K562 (cell line): Measurements from ENCODE around the gene ADPRHL1. TPM values are rescaled to one million over a fixed set of nuclear protein-coding genes. Genes with fewer than 3 reads are reported as not detected.
A peak's percentile ranks its signal among the peaks of the same experiment; 100 is the strongest.

ENCODE experiments used
- ATAC-seq: fragments of 200-7000 bp; cut with Tn5 transposase; 3 replicates; pipeline ENCODE4 v1.9.1; 2020; ENCODE audit warnings: moderate library complexity
- BruUV-seq: library from RNA; stranded (reverse); fragments of 400-500 nt; replicated peaks from 2 replicates; lab custom pipeline; 2021; lab: Mats Ljungman, UMichigan
- CTCF ChIA-PET: fragments of 300-600 bp; formaldehyde crosslinking; extraction: SDS; loops from one replicate; lab custom pipeline; 2021; ENCODE audit warnings: low intra/inter-chr PET ratio; lab: Yijun Ruan, JAX
- POLR2A ChIA-PET: fragments of 300-600, 350-650 bp; sonication (Branson Sonifier 250); formaldehyde crosslinking; extraction: SDS; loops from one replicate; lab custom pipeline; 2021; ENCODE audit warnings: antibody characterized with exemption, inconsistent platforms; lab: Yijun Ruan, JAX
- DNase-seq, 4 experiments: peaks; one replicate each; pipeline versions ENCODE4 v3.0.0 to v3.0.0-alpha.2; 2011 to 2018; ENCODE audit warnings: low spot score in 3 of 4, mixed read lengths in 3 of 4; ENCODE audit errors: extremely low read depth in 1 of 4
- FAIRE-seq: peaks from 2 replicates; lab custom pipeline; 2011; peaks lifted over from hg19 to GRCh38; lab: Jason Lieb, UNC
- H2AFZ ChIP-seq: 2 replicates; pipeline ENCODE4 v1.6.0; 2011; ENCODE audit warnings: low read depth, low read length, control low read depth, inconsistent platforms
- H3K27ac ChIP-seq: fragments of 200-600 bp; 3 replicates; pipeline ENCODE4 v1.8.0; 2011; ENCODE audit warnings: low read depth, mild to moderate bottlenecking, control low read depth, inconsistent platforms, low read length, moderate library complexity, mixed read lengths; ENCODE audit errors: extremely low read depth
- H3K27me3 ChIP-seq, 2 experiments: fragments of 300-600 bp in 1 of 2; 2 replicates in 1 of 2; 3 replicates in 1 of 2; pipeline versions ENCODE4 v1.6.0 to v1.8.0; 2011; ENCODE audit warnings: inconsistent platforms in 2 of 2, low read length in 2 of 2, mild to moderate bottlenecking in 1 of 2, mixed read lengths in 1 of 2, moderate library complexity in 1 of 2; ENCODE audit not compliant: control insufficient read depth in 2 of 2, insufficient read depth in 2 of 2
- H3K36me3 ChIP-seq: fragments of 300-600 bp; 3 replicates; pipeline ENCODE4 v1.8.0; 2011; ENCODE audit warnings: mild to moderate bottlenecking, low read length, inconsistent platforms; ENCODE audit not compliant: control insufficient read depth, insufficient read depth
- H3K4me1 ChIP-seq, 2 experiments: fragments of 200-600 bp in 1 of 2; replicated peaks in 1 of 2; 2 replicates in 1 of 2; 3 replicates in 1 of 2; pipeline versions ENCODE4 v1.5.1 to v1.8.0; 2011; ENCODE audit warnings: inconsistent platforms in 2 of 2, low read length in 2 of 2, mild to moderate bottlenecking in 1 of 2, mixed read lengths in 1 of 2, moderate library complexity in 1 of 2; ENCODE audit not compliant: control insufficient read depth in 2 of 2, insufficient read depth in 2 of 2
- H3K4me2 ChIP-seq: 2 replicates; pipeline ENCODE4 v1.6.1; 2011; ENCODE audit warnings: low read length, control low read depth, inconsistent platforms, mixed read lengths; ENCODE audit not compliant: insufficient read depth
- H3K4me3 ChIP-seq: fragments of 200-600 bp; sonication (generic), shearing (Covaris generic); 2 replicates; pipeline ENCODE4 v1.5.1; 2016; ENCODE audit warnings: control low read depth, inconsistent platforms
- H3K79me2 ChIP-seq: fragments of 200-600 bp; 3 replicates; pipeline ENCODE4 v1.8.0; 2011; ENCODE audit warnings: low read length, inconsistent platforms; ENCODE audit not compliant: control insufficient read depth, insufficient read depth
- H3K9ac ChIP-seq, 2 experiments: 2 replicates each; pipeline versions ENCODE4 v1.6.0 to v1.6.1; 2011; ENCODE audit warnings: low read depth in 2 of 2, low read length in 2 of 2, control low read depth in 1 of 2, inconsistent platforms in 1 of 2, mild to moderate bottlenecking in 1 of 2, mixed read lengths in 1 of 2; ENCODE audit not compliant: insufficient read depth in 1 of 2
- H3K9me1 ChIP-seq: one replicate; pipeline ENCODE4 v1.6.0; 2011; ENCODE audit warnings: inconsistent platforms, mild to moderate bottlenecking, low read length, moderate library complexity; ENCODE audit not compliant: control insufficient read depth, insufficient read depth
- H3K9me3 ChIP-seq: replicated peaks from 2 replicates; pipeline ENCODE4 v1.5.1; 2011; ENCODE audit warnings: low read depth, low read length, inconsistent platforms; ENCODE audit not compliant: control insufficient read depth, insufficient read depth
- H4K20me1 ChIP-seq: replicated peaks from 2 replicates; pipeline ENCODE4 v1.6.1; 2011; ENCODE audit warnings: low read length, inconsistent platforms, mixed read lengths; ENCODE audit not compliant: control insufficient read depth, insufficient read depth
- ETV6 ChIP-seq, 3 experiments: fragments of 150-350 bp in 1 of 3; sonication (generic) in 1 of 3; formaldehyde crosslinking in 1 of 3; IDR thresholded peaks; 2 replicates each; pipeline versions ENCODE4 v1.6.1 to v1.8.0; 2014 to 2022; ENCODE audit warnings: borderline replicate concordance in 2 of 3, low read depth in 2 of 3, antibody characterized with exemption in 1 of 3, low read length in 1 of 3, mild to moderate bottlenecking in 1 of 3, missing genetic modification reagents in 1 of 3
- MYC ChIP-seq, 2 experiments: fragments of 250-450 bp in 1 of 2; sonication (Bioruptor Pico) in 1 of 2; IDR thresholded peaks; 2 replicates each; pipeline versions ENCODE4 v1.5.1 to v1.6.1; 2012 to 2021; ENCODE audit warnings: low read depth in 2 of 2, borderline replicate concordance in 1 of 2, improper control_type of control experiment in 1 of 2, low read length in 1 of 2, mild to moderate bottlenecking in 1 of 2, moderate library complexity in 1 of 2
- NFIC ChIP-seq: fragments of 450-650 bp; IDR thresholded peaks from 2 replicates; pipeline ENCODE4 v1.6.1; 2017; ENCODE audit warnings: mild to moderate bottlenecking, inconsistent platforms
- NUFIP1 ChIP-seq: fragments of 450-650 bp; IDR thresholded peaks from 2 replicates; pipeline ENCODE4 v1.6.1; 2018; ENCODE audit not compliant: partially characterized antibody
- POLR2AphosphoS5 ChIP-seq: IDR thresholded peaks from 2 replicates; pipeline ENCODE4 v1.6.1; 2011; ENCODE audit warnings: mild to moderate bottlenecking, low read depth, low read length, moderate library complexity; ENCODE audit not compliant: control insufficient read depth, insufficient read depth
- RBM39 ChIP-seq: fragments of 200-400 bp; formaldehyde crosslinking; optimal IDR thresholded peaks from 2 replicates; pipeline ENCODE3; 2018; ENCODE audit warnings: low read depth, low read length
- RCOR1 ChIP-seq, 2 experiments: IDR thresholded peaks; 2 replicates each; pipeline ENCODE4 v1.6.1; 2012; ENCODE audit warnings: low read depth in 2 of 2, low read length in 2 of 2, borderline replicate concordance in 1 of 2, improper control_type of control experiment in 1 of 2
- XRCC4 ChIP-seq: IDR thresholded peaks from one replicate; pipeline ENCODE4 v1.6.1; 2011; ENCODE audit not compliant: insufficient read depth, insufficient read length; ENCODE audit errors: extremely low read depth
- ZNF282 ChIP-seq: sonication (generic); formaldehyde crosslinking; IDR thresholded peaks from 2 replicates; pipeline ENCODE4 v1.8.1; 2023; ENCODE audit warnings: missing genetic modification reagents
- WGBS: fragments of 100-300 bp; shearing (Covaris generic); methylation state at CpG from one replicate; pipeline ENCODE4 v1.1.6; 2016; ENCODE audit warnings: low coverage, mixed read lengths; ENCODE audit not compliant: insufficient coverage; ENCODE audit errors: missing lambda C conversion rate; 5-methylcytosine and 5-hydroxymethylcytosine counted together
- in situ Hi-C: fragments of 300-500 bp; cut with MboI; formaldehyde crosslinking; loops from 4 replicates; pipeline ENCODE4 v1.15.0; 2018; ENCODE audit warnings: inconsistent platforms, mixed read lengths
- intact Hi-C: fragments of 100-400 bp; cut with micrococcal nuclease; formaldehyde crosslinking; loops from 2 replicates; pipeline ENCODE4 v1.14.2; 2022
- polyA plus RNA-seq, 8 experiments: library from polyadenylated mRNA; depleted of rRNA in 4 of 8; stranded (reverse) in 5 of 8; unstranded in 3 of 8; fragments of >200 nt; fragmentation: Nextera tagmentation in 2 of 8; fragmentation: Illumina TruSeq in 1 of 8; extraction: Ambion mirVana in 2 of 8; extraction: Trizol in 1 of 8; gene quantifications; 2 replicates each; pipeline versions ENCODE4 v1.2.1 to v1.2.3, GENCODE V29; 2011 to 2014; ENCODE audit warnings: inconsistent platforms in 1 of 8, missing spikeins in 1 of 8
- total RNA-seq, 7 experiments: library from RNA; depleted of rRNA in 6 of 7; stranded (reverse); fragments of >200 nt in 6 of 7; fragmentation: Illumina TruSeq in 2 of 7; extraction: Trizol in 2 of 7; gene quantifications; 2 replicates each; pipeline versions ENCODE4 v1.2.1 to v1.2.3, GENCODE V29; 2011 to 2021; ENCODE audit warnings: low replicate concordance in 1 of 7
- TF ChIP-seq, protein P1 (sequence below), 3 experiments: fragments of 200-800 bp in 1 of 3; fragments of 250-450 bp in 1 of 3; fragments of 450-650 bp in 1 of 3; sonication (Bioruptor Pico) in 1 of 3; sonication (Bioruptor generic) in 1 of 3; formaldehyde crosslinking in 1 of 3; IDR thresholded peaks; 2 replicates each; pipeline versions ENCODE4 v1.6.1 to v1.8.0; 2016 to 2022; ENCODE audit warnings: mild to moderate bottlenecking in 2 of 3, missing genetic modification characterization in 2 of 3, missing compliant biosample characterization in 1 of 3, moderate library complexity in 1 of 3

Gene ADPRHL1
- total and polyA plus RNA-seq, 9 of the 15 experiments (the other 6 are each of a cell fraction or from before 2014, with no cell fraction given): 0.06 to 0.76 (median 0.37) TPM; not detected in 1

- CTCF ChIA-PET: no interaction called here
- POLR2A ChIA-PET: no interaction called here
- intact Hi-C loops: no loop called here
- no peak overlapping the region for H3K27ac ChIP-seq
- H4K20me1 ChIP-seq: no peaks in the 10 kb centered on the region
- no peaks in the 10 kb centered on the region for H3K9me1 ChIP-seq
- ATAC-seq (no peak), FAIRE-seq (no peak), DNase-seq (no peak)
- no peaks in the 10 kb centered on the region; the same call in 1 of the 2 replicates for H3K9me3 ChIP-seq
- H3K27me3 ChIP-seq: no peaks in the 10 kb centered on the region
- H3K36me3 ChIP-seq: peaks cover 16% of the 10 kb centered on the region; the same call in 2 of the 3 replicates
- peaks cover 0 to 6% of the 10 kb centered on the region in 2 experiments; a peak in 3 of 5 replicates for H3K4me1 ChIP-seq
- in situ Hi-C loops: no loop called here
- H3K4me3 ChIP-seq: no peak overlapping the region
- no peak overlapping the region for H3K4me2 ChIP-seq
- no TSS peak for BruUV-seq
- 81% methylated on average over 6 of the region's 12 CpGs for WGBS
- no peak overlapping the region for H3K9ac ChIP-seq
- no peak for TF ChIP-seq ETV6 (IDR thresholded peaks at IDR 0.05; ENCODE audit: borderline replicate concordance in 1 of 2, low read depth in 2 of 2, low read length in 1 of 2)
- no peak for TF ChIP-seq ETV6 (CRISPR knock-in tag; IDR thresholded peaks at IDR 0.05; ENCODE audit: borderline replicate concordance)
- H3K79me2 ChIP-seq: no peaks in the 10 kb centered on the region; the same call in 2 of the 3 replicates
- no peak overlapping the region for H2AFZ ChIP-seq
Observed at GRCh38 chr13:113353254-113353653, 100.0 kb downstream of the ADPRHL1 start.

DNA sequence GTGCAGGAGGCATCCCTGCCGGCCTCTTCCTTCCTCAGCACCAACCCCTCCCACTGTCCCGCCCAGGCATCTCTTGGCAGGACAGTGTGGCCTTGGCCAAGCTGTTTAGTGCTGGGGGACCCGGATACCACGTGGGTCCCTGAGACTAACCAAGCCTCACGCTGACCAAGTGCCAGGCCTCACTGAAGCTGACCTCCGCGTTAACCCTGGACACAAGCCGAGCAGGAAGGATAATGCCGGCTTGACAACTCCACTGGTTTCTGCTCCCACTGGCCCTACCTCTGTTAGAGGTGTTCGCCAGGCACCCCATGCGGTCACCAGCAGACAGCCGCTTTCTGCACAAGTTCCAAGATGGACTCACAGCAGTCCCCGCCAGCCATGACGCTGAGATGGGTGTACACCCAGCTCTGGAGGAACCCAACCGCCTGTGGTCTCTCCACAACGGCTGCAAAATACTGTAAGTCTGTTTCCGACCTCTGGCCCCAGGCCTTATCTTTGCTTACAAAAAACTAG, 101.7 kb downstream of the ADPRHL1 start:
- H3K27ac ChIP-seq: no peak overlapping the region
- H3K9ac ChIP-seq: peak overlapping the region in 1 of 2 experiments; percentile 68; a peak in 2 of 4 replicates
- no peaks in the 10 kb centered on the region for H3K27me3 ChIP-seq
- 65% methylated on average over 10 of the region's 17 CpGs for WGBS
- H4K20me1 ChIP-seq: no peaks in the 10 kb centered on the region
- DNase-seq: no peak
- H3K36me3 ChIP-seq: peaks cover 15% of the 10 kb centered on the region; the same call in 2 of the 3 replicates
- H3K79me2 ChIP-seq: no peaks in the 10 kb centered on the region; the same call in 2 of the 3 replicates
- no peak overlapping the region for H3K4me3 ChIP-seq
- ATAC-seq: no peak
- ChIA-PET CTCF (no interaction called here), POLR2A (interaction anchor here (1.2 kb wide), 1 partner anchor 24 kb away, joined by 4 read pairs; no protein-coding TSS in a partner anchor)
- intact Hi-C loops: no loop called here
- H3K4me2 ChIP-seq: no peak overlapping the region
- in situ Hi-C loops: no loop called here
- no TSS peak for BruUV-seq
- no peak for FAIRE-seq
- no peak overlapping the region for H2AFZ ChIP-seq
- peaks cover 0 to 6% of the 10 kb centered on the region in 2 experiments; a peak in 2 of 5 replicates for H3K4me1 ChIP-seq
- no peaks in the 10 kb centered on the region; the same call in 1 of the 2 replicates for H3K9me3 ChIP-seq
- no peaks in the 10 kb centered on the region for H3K9me1 ChIP-seq
- TF ChIP-seq XRCC4 (no peak), MYC (IDR thresholded peaks at IDR 0.05; ENCODE audit: low read depth, low read length) (no peak), MYC (CRISPR knock-in tag; IDR thresholded peaks at IDR 0.05; ENCODE audit: borderline replicate concordance, low read depth) (no peak), POLR2AphosphoS5 (no peak), RBM39 (no peak), RCOR1 (IDR thresholded peaks at IDR 0.05; ENCODE audit: borderline replicate concordance in 1 of 2, low read depth in 2 of 2, low read length in 2 of 2) (no peak), ZNF282 (CRISPR knock-in tag) (no peak), NUFIP1 (no peak), NFIC (no peak)
- TF ChIP-seq, protein P1, sequence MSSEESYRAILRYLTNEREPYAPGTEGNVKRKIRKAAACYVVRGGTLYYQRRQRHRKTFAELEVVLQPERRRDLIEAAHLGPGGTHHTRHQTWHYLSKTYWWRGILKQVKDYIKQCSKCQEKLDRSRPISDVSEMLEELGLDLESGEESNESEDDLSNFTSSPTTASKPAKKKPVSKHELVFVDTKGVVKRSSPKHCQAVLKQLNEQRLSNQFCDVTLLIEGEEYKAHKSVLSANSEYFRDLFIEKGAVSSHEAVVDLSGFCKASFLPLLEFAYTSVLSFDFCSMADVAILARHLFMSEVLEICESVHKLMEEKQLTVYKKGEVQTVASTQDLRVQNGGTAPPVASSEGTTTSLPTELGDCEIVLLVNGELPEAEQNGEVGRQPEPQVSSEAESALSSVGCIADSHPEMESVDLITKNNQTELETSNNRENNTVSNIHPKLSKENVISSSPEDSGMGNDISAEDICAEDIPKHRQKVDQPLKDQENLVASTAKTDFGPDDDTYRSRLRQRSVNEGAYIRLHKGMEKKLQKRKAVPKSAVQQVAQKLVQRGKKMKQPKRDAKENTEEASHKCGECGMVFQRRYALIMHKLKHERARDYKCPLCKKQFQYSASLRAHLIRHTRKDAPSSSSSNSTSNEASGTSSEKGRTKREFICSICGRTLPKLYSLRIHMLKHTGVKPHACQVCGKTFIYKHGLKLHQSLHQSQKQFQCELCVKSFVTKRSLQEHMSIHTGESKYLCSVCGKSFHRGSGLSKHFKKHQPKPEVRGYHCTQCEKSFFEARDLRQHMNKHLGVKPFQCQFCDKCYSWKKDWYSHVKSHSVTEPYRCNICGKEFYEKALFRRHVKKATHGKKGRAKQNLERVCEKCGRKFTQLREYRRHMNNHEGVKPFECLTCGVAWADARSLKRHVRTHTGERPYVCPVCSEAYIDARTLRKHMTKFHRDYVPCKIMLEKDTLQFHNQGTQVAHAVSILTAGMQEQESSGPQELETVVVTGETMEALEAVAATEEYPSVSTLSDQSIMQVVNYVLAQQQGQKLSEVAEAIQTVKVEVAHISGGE (CRISPR knock-in tag; IDR thresholded peaks at IDR 0.05): no peak
